ENCODE results near the gene CRABP1.

GRCh38 chr15:78392430-78392829 lies 52.3 kb downstream of the CRABP1 start:
- TF ChIP-seq CTCF (IDR thresholded peaks at IDR 0.05; ENCODE audit: insufficient read depth, low read depth, low read length) (no peak), EZH2 (IDR thresholded peaks at IDR 0.05; ENCODE audit: insufficient read depth, low read length) (no peak)
